Left forelimb (tissue), 1 donor: ENCODE results near the gene HLA-G.
"Not testable (repeated sequence)": the region's sequence is repeated elsewhere in the genome, so short reads cannot be mapped to it uniquely, and the experiment has no call there.

Source experiments
- DNase-seq: peaks from one replicate; pipeline ENCODE4 v3.0.0-alpha.2; 2018; ENCODE audit warnings: low spot score

The HLA-G gene

GRCh38 chr6:29827579-29828470 is at the start of gene HLA-G:
TSS of gene HLA-G (plus strand) at chr6:29827825. CDS start at chr6:29827845, 20 bp downstream.
- DNase-seq, result no peak

- DNase-seq, result not testable (repeated sequence)
Measured at GRCh38 chr6:29780019-29780698, 47.5 kb upstream of the HLA-G start.

GRCh38 chr6:29789176-29789575 is 38.4 kb upstream of the HLA-G start:
- DNase-seq, result no peak

GRCh38 chr6:29790626-29791025 is 37.0 kb upstream of the HLA-G start:
- DNase-seq, result no peak

GRCh38 chr6:29791162-29791561 is 36.5 kb upstream of the HLA-G start:
- no peak for DNase-seq

GRCh38 chr6:29791786-29792122 is 35.9 kb upstream of the HLA-G start:
- no peak for DNase-seq

- DNase-seq, result no peak
Measured at GRCh38 chr6:29792123-29793035, 35.2 kb upstream of the HLA-G start.

- no peak for DNase-seq
Measured at GRCh38 chr6:29793036-29793356, 34.6 kb upstream of the HLA-G start.

GRCh38 chr6:29793796-29794195 is 33.8 kb upstream of the HLA-G start:
- no peak for DNase-seq

GRCh38 chr6:29796026-29796425 is 31.6 kb upstream of the HLA-G start:
- DNase-seq, result no peak

- no peak for DNase-seq
Measured at GRCh38 chr6:29797135-29797534, 30.5 kb upstream of the HLA-G start.

- DNase-seq, result no peak
Measured at GRCh38 chr6:29797966-29798365, 29.7 kb upstream of the HLA-G start.

- DNase-seq, result no peak
Measured at GRCh38 chr6:29800254-29800653, 27.4 kb upstream of the HLA-G start.

- DNase-seq, result no peak
Measured at GRCh38 chr6:29806387-29806786, 21.2 kb upstream of the HLA-G start.

- DNase-seq, result no peak
Measured at GRCh38 chr6:29809249-29809648, 18.4 kb upstream of the HLA-G start.

GRCh38 chr6:29810371-29810770 is 17.3 kb upstream of the HLA-G start:
- no peak for DNase-seq

- no peak for DNase-seq
Measured at GRCh38 chr6:29811377-29811776, 16.2 kb upstream of the HLA-G start.

GRCh38 chr6:29813066-29813465 is 14.6 kb upstream of the HLA-G start:
- no peak for DNase-seq

GRCh38 chr6:29813809-29814208 is 13.8 kb upstream of the HLA-G start:
- no peak for DNase-seq

- no peak for DNase-seq
Measured at GRCh38 chr6:29814379-29815117, 13.1 kb upstream of the HLA-G start.

- no peak for DNase-seq
Measured at GRCh38 chr6:29815118-29815750, 12.4 kb upstream of the HLA-G start.
